NCI-H460 (cell line): ENCODE results near the gene C18orf63. TPM values are rescaled to one million over a fixed set of nuclear protein-coding genes. Genes with fewer than 3 reads are reported as not detected.

Experiments used
- DNase-seq: peaks from one replicate; pipeline ENCODE4 v3.0.0-alpha.2; 2016; ENCODE audit warnings: low read depth; ENCODE audit errors: extremely low read depth
- total RNA-seq: library from RNA; depleted of rRNA; stranded (reverse); fragments of >200 nt; shearing (Covaris generic); gene quantifications from 2 replicates; pipeline ENCODE4 v1.2.3, GENCODE V29; 2014; rRNA removed

The C18orf63 gene
- total RNA-seq, 1 experiment from 2014 or later, result not detected

DNA sequence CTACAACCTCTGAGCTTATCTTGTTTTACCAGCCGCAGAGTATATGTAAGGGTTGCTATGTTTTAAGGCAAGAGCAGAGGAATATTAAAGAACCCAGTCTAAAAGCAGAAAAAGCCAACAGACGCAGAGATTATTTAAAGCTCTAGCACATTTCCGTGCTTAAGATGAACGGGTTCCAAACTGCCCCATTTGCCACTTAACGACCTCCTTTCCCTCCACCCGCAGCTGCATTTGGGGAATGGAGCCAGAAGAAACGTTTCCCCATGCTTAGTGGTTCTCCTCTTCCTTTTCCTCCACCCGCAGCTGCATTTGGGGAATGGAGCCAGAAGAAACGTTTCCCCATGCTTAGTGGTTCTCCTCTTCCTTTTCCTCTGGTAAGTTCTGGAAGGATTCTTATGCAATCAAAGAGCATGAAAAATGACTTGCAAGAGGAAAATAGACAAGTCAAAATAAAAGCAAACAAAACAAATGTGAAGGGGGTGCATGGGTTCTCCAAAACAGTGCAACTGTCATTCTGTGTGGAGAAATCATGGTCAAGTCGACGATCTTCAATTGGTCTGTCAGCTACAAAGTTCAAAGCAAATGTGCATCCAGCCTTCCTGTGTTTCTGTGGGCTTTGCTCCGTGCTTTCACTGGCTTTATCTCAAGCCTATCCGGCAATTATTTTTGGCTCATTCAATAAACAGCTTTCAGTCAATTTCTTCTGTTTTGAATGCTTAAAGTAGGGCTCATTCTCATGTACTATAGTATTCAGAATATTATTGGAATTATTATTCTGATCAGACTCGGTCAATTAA lies 83.7 kb downstream of the C18orf63 start:
- no peak for DNase-seq

DNA sequence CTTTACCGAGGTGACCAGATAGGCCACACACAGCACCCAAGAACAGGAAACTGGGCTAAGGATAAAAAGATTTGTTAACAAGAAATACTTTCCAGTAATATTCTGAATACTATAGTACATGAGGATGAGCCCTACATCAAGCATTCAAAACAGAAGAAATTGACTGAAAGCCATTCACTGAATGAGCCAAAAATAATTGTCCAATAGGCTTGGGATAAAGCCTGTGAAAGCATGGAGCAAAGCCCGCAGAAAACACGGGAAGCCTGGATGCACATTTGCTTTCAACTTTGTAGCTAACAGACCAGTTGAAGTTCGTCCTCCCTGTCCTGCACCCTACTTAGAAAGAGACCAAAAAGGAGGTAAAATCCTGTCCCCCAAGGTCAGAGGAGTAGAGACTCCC lies 85.2 kb downstream of the C18orf63 start:
- no peak for DNase-seq

DNA sequence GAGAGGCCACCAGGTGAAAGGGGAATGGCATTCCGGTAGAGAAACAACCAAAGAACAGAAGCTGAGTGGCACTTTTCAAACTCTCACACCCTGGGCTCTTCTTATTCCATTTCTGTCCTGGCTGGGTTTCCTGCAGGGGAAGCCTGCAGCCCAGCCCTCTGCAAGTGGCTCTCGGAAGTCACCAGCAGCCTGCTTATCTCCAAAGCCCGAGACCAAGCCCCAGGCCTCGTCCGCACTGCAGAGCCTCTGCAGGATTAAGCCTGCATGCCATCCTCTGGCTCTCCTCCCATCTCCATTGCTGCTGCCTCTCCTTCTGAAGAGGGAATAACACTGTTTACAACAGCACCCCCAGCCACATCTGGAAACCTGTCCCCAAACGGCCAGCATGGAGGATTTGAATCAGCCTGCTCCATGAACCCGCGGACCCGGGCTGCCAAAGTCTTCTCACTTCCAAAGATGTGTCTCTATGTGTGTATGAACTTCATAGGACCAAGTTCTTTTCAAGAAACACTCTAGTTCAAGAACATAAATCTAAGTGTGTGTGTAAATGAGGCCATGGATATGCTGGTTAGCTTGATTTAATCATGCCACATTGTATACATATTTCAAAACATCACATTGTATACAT lies 87.3 kb downstream of the C18orf63 start:
- DNase-seq, result no peak

DNA sequence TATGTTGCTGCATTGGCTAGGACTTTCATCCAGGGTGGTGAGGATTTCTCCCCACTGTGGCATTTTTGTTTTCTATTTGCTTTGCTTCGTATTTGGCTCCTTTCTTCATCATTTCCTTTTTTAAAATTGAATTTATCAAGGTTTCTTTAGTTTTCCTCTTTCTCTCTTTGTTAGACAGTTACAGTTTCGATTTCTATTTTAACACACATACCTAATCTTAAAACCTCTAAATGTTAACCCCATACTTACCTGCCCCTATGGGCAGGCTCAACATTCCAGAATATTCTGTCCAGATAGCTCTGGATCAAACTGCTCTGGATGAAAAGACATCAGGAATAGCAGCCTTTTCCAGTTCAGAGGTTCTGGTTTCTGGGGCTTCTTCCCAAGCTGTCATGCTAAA lies 92.2 kb downstream of the C18orf63 start:
- DNase-seq, result no peak

Other genes with a start within 250 kb of the C18orf63 start
- gene FBXO15, start 168.0 kb upstream of the C18orf63 start, total RNA-seq, result 1.1 and 1.5 TPM in 2 replicates
- 36.7 and 43.5 TPM in 2 replicates for gene TIMM21, start 167.3 kb upstream of the C18orf63 start, total RNA-seq
- 72.0 and 84.4 TPM in 2 replicates for gene CYB5A, start 23.9 kb upstream of the C18orf63 start, total RNA-seq
- gene DIPK1C, start 141.5 kb downstream of the C18orf63 start, total RNA-seq, result not detected in 2 replicates
- 72.0 and 105 TPM in 2 replicates for gene CNDP2, start 180.5 kb downstream of the C18orf63 start, total RNA-seq
- not detected in 2 replicates for gene CNDP1, start 218.7 kb downstream of the C18orf63 start, total RNA-seq